Vagina (tissue), 2 donors: ENCODE results near the gene RNF144B.

Experiments
- POLR2A ChIP-seq, 2 donors: fragments of 450-650 bp; IDR thresholded peaks; one replicate each; pipeline ENCODE4 v1.6.1; 2017; ENCODE audit warnings: antibody characterized with exemption in 2 of 2, mild to moderate bottlenecking in 2 of 2, moderate library complexity in 2 of 2
- TF ChIP-seq, protein P1 (sequence below), 3 experiments: fragments of 450-650 bp in 2 of 3; fragments of 200-600 bp in 1 of 3; sonication (generic) in 1 of 3; IDR thresholded peaks; one replicate each; pipeline ENCODE4 v1.5.1; 2017 to 2019; ENCODE audit warnings: antibody characterized with exemption in 3 of 3, mild to moderate bottlenecking in 2 of 3, moderate library complexity in 2 of 3

DNA sequence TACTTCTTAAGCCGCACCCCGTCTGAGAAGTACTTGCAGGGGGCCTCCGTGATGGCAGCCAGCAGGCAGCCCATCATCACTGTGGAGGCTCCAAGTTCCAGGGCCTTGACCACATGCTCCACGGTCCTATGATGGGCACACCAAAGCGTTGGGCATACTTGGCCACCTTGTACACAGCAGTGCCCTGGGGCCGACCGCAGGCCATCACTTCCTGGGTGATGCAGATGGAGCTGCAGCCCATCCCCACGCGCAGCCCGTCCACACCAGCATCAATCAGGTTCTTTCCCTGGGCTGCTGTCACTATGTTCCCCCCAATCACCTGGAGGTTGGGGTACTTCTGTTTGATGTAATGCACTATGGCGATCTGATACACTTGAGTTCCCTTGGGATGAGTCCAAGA is 19.8 kb upstream of the RNF144B start:
- TF ChIP-seq, protein P1, sequence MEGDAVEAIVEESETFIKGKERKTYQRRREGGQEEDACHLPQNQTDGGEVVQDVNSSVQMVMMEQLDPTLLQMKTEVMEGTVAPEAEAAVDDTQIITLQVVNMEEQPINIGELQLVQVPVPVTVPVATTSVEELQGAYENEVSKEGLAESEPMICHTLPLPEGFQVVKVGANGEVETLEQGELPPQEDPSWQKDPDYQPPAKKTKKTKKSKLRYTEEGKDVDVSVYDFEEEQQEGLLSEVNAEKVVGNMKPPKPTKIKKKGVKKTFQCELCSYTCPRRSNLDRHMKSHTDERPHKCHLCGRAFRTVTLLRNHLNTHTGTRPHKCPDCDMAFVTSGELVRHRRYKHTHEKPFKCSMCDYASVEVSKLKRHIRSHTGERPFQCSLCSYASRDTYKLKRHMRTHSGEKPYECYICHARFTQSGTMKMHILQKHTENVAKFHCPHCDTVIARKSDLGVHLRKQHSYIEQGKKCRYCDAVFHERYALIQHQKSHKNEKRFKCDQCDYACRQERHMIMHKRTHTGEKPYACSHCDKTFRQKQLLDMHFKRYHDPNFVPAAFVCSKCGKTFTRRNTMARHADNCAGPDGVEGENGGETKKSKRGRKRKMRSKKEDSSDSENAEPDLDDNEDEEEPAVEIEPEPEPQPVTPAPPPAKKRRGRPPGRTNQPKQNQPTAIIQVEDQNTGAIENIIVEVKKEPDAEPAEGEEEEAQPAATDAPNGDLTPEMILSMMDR (IDR thresholded peaks at IDR 0.05), result no peak
- no peak for TF ChIP-seq POLR2A (IDR thresholded peaks at IDR 0.05)
